GM12891 (cell line): ENCODE data around the gene HLA-DQB1.

Experiments
- POLR2A ChIP-seq: IDR thresholded peaks from 2 replicates; pipeline ENCODE4 v1.6.1; 2011; ENCODE audit warnings: low read depth, low read length, control low read depth
- POLR2AphosphoS5 ChIP-seq: IDR thresholded peaks from 2 replicates; pipeline ENCODE4 v1.6.1; 2011; ENCODE audit warnings: low read depth, low read length, control low read depth
- TAF1 ChIP-seq: IDR thresholded peaks from 2 replicates; pipeline ENCODE4 v1.6.1; 2011; ENCODE audit warnings: low read depth, low read length, control low read depth

DNA sequence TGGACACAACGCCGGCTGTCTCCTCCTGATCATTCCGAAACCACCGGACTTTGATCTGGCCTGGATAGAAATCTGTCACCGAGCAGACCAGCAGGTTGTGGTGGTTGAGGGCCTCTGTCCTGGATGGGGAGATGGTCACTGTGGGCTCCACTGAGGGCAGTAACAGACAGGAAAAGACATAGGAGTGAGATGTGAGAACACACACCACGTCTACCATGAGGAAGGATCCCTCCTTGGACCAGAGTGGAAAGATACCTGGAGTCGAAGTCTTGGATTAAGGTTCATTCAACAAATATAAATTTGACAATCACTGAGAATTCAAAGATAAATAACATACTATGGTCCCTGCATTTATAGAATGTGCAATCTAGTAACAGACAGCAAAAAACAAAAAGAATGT lies 4.4 kb downstream of the HLA-DQB1 start:
- TF ChIP-seq POLR2A (peak; percentile 70), TAF1 (no peak), POLR2AphosphoS5 (peak; percentile 62; the same call in 1 of the 2 replicates)
